ENCODE data around the gene PTCH1.

GRCh38 chr9:95522871-95523370 is 6.2 kb upstream of the PTCH1 start:
- TF ChIP-seq, protein P1, sequence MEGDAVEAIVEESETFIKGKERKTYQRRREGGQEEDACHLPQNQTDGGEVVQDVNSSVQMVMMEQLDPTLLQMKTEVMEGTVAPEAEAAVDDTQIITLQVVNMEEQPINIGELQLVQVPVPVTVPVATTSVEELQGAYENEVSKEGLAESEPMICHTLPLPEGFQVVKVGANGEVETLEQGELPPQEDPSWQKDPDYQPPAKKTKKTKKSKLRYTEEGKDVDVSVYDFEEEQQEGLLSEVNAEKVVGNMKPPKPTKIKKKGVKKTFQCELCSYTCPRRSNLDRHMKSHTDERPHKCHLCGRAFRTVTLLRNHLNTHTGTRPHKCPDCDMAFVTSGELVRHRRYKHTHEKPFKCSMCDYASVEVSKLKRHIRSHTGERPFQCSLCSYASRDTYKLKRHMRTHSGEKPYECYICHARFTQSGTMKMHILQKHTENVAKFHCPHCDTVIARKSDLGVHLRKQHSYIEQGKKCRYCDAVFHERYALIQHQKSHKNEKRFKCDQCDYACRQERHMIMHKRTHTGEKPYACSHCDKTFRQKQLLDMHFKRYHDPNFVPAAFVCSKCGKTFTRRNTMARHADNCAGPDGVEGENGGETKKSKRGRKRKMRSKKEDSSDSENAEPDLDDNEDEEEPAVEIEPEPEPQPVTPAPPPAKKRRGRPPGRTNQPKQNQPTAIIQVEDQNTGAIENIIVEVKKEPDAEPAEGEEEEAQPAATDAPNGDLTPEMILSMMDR (IDR thresholded peaks at IDR 0.05), result no peak
- TF ChIP-seq EZH2 (IDR thresholded peaks at IDR 0.05; ENCODE audit: borderline replicate concordance, insufficient read depth, low read depth, low read length, poor library complexity, severe bottlenecking), result no peak

Measured in B cell (primary cell).